ENCODE data around the gene HSPA12A. TPM values are rescaled to one million over a fixed set of nuclear protein-coding genes. Genes with fewer than 3 reads are reported as not detected.

HSPA12A gene
- total RNA-seq, 4 donors from 2014 or later, result 6.4 to 9.9 (median 9.5) TPM

DNA sequence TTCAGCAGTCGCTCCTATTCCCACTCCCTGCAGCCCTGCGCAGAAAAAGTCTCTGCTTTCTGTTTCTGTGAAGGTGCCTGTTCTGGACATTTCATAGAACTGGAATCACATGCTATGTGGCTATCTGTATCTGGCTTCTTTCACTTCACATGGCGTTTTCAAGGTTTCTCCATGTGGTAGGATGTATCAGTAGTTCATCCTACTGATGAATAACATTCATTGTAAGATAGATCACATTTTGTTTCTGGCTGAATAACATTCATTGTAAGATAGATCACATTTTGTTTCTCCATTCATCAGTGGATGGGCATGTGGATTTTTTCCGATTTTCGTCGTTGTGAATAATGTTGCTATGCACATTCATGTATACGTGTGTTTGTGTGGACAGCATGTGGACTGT, 44.5 kb downstream of the HSPA12A start:
- no peak for DNase-seq (ENCODE audit: low spot score in 2 of 2)
- 71 to 72% methylated on average over 7 of the region's 7 CpGs for WGBS, 2 donors
- intact Hi-C loops (cut with DNase I; ENCODE audit: low total_unique reads), result no loop called here
- no peak overlapping the region for H3K4me3 ChIP-seq (ENCODE audit: low read depth, poor library complexity, severe bottlenecking)
- TF ChIP-seq POLR2A (IDR thresholded peaks at IDR 0.05), result no peak
- TF ChIP-seq, protein P1, sequence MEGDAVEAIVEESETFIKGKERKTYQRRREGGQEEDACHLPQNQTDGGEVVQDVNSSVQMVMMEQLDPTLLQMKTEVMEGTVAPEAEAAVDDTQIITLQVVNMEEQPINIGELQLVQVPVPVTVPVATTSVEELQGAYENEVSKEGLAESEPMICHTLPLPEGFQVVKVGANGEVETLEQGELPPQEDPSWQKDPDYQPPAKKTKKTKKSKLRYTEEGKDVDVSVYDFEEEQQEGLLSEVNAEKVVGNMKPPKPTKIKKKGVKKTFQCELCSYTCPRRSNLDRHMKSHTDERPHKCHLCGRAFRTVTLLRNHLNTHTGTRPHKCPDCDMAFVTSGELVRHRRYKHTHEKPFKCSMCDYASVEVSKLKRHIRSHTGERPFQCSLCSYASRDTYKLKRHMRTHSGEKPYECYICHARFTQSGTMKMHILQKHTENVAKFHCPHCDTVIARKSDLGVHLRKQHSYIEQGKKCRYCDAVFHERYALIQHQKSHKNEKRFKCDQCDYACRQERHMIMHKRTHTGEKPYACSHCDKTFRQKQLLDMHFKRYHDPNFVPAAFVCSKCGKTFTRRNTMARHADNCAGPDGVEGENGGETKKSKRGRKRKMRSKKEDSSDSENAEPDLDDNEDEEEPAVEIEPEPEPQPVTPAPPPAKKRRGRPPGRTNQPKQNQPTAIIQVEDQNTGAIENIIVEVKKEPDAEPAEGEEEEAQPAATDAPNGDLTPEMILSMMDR (IDR thresholded peaks at IDR 0.05), result no peak

DNA sequence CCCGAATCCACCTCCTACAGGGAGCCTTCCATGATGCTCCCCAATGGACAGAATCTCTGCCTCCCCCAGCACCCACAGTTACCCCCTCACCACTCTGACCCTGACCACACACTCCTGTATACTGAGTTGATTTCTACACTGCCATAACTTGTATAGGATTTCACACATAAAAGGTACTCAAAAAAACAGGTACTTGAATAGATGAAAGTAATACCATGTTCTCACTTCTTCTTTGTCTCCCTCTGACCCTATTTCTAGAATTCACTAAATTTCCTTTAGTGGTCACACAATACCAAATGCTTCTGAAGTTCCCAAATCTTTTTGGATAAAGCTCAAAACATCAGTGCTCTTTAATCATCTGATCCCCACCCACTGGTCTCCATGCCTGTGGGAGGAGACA, 45.4 kb downstream of the HSPA12A start:
- TF ChIP-seq, protein P1 (IDR thresholded peaks at IDR 0.05), result no peak
- TF ChIP-seq POLR2A (IDR thresholded peaks at IDR 0.05), result no peak
- no peak for DNase-seq (ENCODE audit: low spot score in 2 of 2)
- 85 to 90% methylated on average over 1 of the region's 1 CpG for WGBS, 2 donors
- intact Hi-C loops (cut with DNase I; ENCODE audit: low total_unique reads), result no loop called here
- no peak overlapping the region for H3K4me3 ChIP-seq (ENCODE audit: low read depth, poor library complexity, severe bottlenecking)

DNA sequence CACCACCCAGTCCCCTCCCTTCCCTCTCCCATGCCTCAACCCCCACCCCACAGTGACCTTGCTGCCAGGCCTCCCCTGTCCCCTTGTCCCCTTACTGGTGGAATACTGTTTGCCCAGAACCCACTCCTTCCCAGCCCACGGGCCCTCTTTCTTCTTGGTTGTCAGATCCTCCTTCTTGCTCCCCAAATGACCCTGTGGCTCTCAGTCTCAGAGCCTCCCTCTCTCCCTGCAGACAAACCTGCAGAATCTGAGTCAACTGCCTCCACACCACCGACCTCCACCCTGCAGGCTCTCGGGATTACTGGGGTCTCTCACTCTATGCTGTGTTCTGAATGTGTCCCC, 47.5 kb downstream of the HSPA12A start:
- no peak for DNase-seq (ENCODE audit: low spot score in 2 of 2)
- intact Hi-C loops (cut with DNase I; ENCODE audit: low total_unique reads), result no loop called here
- no peak overlapping the region for H3K4me3 ChIP-seq (ENCODE audit: low read depth, poor library complexity, severe bottlenecking)
- 85% methylated on average over 3 of the region's 3 CpGs for WGBS, 2 donors
- TF ChIP-seq POLR2A (IDR thresholded peaks at IDR 0.05), result no peak
- TF ChIP-seq, protein P1 (IDR thresholded peaks at IDR 0.05), result no peak

DNA sequence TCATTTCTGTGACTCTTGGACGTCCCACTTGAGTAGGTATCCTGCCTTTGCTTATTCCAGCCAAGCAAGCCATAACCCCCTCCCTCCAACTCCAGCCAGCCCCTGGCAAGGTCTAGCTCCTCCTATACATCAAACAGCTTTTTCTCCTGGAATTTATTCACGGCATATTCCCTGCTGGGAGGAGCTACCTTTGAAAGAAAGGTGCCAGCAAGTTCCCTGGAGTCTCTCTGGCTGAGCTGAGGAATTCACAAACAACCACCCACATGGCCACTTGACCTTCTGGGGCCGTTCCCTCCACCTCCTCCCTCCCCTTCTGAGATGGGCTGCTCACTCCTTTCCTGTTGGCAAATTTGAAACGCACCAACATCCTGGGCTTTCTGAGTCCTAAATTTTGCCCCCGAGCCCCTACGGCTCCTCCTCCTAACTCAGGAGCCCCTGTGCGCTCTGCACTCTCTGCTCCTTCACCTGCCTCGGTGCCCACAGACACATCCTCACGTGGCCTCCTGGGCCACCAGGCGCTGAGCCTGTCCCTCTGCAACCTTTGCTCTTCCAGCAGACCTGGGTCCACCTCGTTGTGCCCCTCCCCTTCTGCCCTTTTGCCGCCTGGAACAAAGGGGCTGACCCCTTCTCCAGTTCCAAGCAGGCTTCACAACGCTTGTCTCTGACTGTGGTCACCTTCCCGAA, 48.0 kb downstream of the HSPA12A start:
- DNase-seq (ENCODE audit: low spot score in 2 of 2), result no peak
- 71 to 72% methylated on average over 14 of the region's 14 CpGs for WGBS, 2 donors
- intact Hi-C loops (cut with DNase I; ENCODE audit: low total_unique reads), result no loop called here
- no peak for TF ChIP-seq POLR2A (IDR thresholded peaks at IDR 0.05)
- TF ChIP-seq, protein P1 (IDR thresholded peaks at IDR 0.05), result no peak
- no peak overlapping the region for H3K4me3 ChIP-seq (ENCODE audit: low read depth, poor library complexity, severe bottlenecking)

DNA sequence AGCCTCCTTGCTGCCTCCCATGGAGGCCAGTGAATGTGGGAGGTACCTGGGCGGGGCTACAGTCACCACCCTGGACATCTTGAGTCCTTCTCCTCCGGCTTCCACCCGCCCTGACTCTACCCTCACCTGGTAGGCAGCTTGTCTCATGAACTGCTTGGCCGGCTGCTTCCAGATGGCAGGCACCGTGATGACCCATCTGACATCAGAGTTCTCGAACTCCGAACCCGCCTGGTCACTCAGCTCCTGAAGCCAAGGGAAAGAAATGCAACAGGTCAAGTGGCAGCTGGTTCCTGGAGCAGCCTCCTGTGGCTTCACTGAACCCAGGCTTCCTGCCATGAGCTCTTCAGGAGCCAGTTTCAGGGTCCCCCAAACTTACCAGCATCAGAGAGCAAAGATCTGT, 50.1 kb downstream of the HSPA12A start:
- no peak overlapping the region for H3K4me3 ChIP-seq (ENCODE audit: low read depth, poor library complexity, severe bottlenecking)
- no peak for DNase-seq (ENCODE audit: low spot score in 2 of 2)
- WGBS, 2 donors, result 90 to 94% methylated on average over 8 of the region's 8 CpGs
- no peak for TF ChIP-seq POLR2A (IDR thresholded peaks at IDR 0.05)
- TF ChIP-seq, protein P1 (IDR thresholded peaks at IDR 0.05), result no peak
- intact Hi-C loops (cut with DNase I; ENCODE audit: low total_unique reads), result no loop called here

DNA sequence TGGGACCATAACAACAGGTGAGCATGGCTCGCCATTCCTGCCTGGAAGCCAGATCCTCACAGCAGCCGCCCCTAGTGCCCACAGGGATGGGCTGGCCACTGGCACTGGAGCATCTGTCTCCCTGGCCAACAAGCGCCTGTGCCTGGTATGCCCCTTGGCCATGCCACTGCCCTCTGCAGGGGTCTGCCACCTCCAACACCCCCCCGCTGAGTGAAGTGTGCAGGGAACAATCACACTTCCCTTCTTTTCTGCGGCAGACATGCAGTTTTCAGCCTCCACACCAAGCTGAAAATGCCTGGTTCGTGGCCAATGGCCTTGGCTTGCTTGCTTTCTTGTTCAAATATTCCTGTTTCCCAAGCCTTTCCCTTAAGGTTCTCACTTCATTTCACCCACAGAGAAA, 50.7 kb downstream of the HSPA12A start:
- 61 to 65% methylated on average over 6 of the region's 6 CpGs for WGBS, 2 donors
- no peak for DNase-seq (ENCODE audit: low spot score in 2 of 2)
- H3K4me3 ChIP-seq (ENCODE audit: low read depth, poor library complexity, severe bottlenecking), result no peak overlapping the region
- intact Hi-C loops (cut with DNase I; ENCODE audit: low total_unique reads), result no loop called here
- TF ChIP-seq POLR2A (IDR thresholded peaks at IDR 0.05), result no peak
- TF ChIP-seq, protein P1 (IDR thresholded peaks at IDR 0.05), result no peak
